Measurements from ENCODE around the gene LMBRD2. TPM values are rescaled to one million over a fixed set of nuclear protein-coding genes. Genes with fewer than 3 reads are reported as not detected.

Gene LMBRD2
- total and polyA plus RNA-seq, 2 of the 8 experiments (the other 6 are each of a cell fraction or from before 2014, with no cell fraction given), result 1.1 to 4.1 TPM

GRCh38 chr5:36079200-36079781, 72.4 kb downstream of the LMBRD2 start (continued):
- no peak for TF ChIP-seq BACH1 (IDR thresholded peaks at IDR 0.05; ENCODE audit: low read length)
- TF ChIP-seq KDM1A (IDR thresholded peaks at IDR 0.05; ENCODE audit: borderline replicate concordance, low read length), result peak; percentile 26; the same call in 1 of the 2 replicates
- no peak for TF ChIP-seq SAP30 (IDR thresholded peaks at IDR 0.05; ENCODE audit: insufficient read depth, insufficient replicate concordance, low read length)
- TF ChIP-seq TCF12 (IDR thresholded peaks at IDR 0.05; ENCODE audit: low read depth, low read length), result no peak
- TF ChIP-seq POLR2AphosphoS5 (IDR thresholded peaks at IDR 0.05; ENCODE audit: low read depth, low read length), result 0 out of 2 replicates have a peak, but pooled peaks have one; percentile 50
- peak; percentile 44; the same call in 1 of the 2 replicates for TF ChIP-seq CREB1 (IDR thresholded peaks at IDR 0.05)
- TF ChIP-seq YY1 (IDR thresholded peaks at IDR 0.05; ENCODE audit: low read depth, low read length), result peak; percentile 71; the same call in 1 of the 2 replicates
- no peak for TF ChIP-seq FOSL1 (IDR thresholded peaks at IDR 0.05; ENCODE audit: insufficient read depth, low read depth, low read length)
- no peak for TF ChIP-seq CHD1 (IDR thresholded peaks at IDR 0.05; ENCODE audit: low read depth, low read length)
- peak; percentile 41; the same call in 1 of the 2 replicates for TF ChIP-seq BRCA1 (IDR thresholded peaks at IDR 0.05; ENCODE audit: low read depth, low read length)
- no peak for TF ChIP-seq PHF8 (conservative IDR thresholded peaks at IDR 0.05; ENCODE audit: low read depth, low read length)
- TF ChIP-seq E2F6 (IDR thresholded peaks at IDR 0.05), result no peak
- 0 out of 2 replicates have a peak, but pooled peaks have one; percentile 4 for TF ChIP-seq TEAD4 (IDR thresholded peaks at IDR 0.05; ENCODE audit: low read depth, low read length)

Data from H1 (cell line).